LHCN-M2 (cell line): ENCODE results near the gene FAM117B. TPM values are rescaled to one million over a fixed set of nuclear protein-coding genes. Genes with fewer than 3 reads are reported as not detected.
A peak's percentile ranks its signal among the peaks of the same experiment; 100 is the strongest.
"Not testable (repeated sequence)": the region's sequence is repeated elsewhere in the genome, so short reads cannot be mapped to it uniquely, and the experiment has no call there.

ENCODE experiments used
- DNase-seq: peaks from one replicate; pipeline ENCODE4 v3.0.0-alpha.2; 2012; ENCODE audit warnings: low read depth
- total RNA-seq: library from RNA; depleted of rRNA; stranded (reverse); fragments of >200 nt; gene quantifications from 2 replicates; pipeline ENCODE4 v1.2.3, GENCODE V29; 2014

The FAM117B gene
- total RNA-seq, 1 experiment from 2014 or later: 0.63 TPM

DNA sequence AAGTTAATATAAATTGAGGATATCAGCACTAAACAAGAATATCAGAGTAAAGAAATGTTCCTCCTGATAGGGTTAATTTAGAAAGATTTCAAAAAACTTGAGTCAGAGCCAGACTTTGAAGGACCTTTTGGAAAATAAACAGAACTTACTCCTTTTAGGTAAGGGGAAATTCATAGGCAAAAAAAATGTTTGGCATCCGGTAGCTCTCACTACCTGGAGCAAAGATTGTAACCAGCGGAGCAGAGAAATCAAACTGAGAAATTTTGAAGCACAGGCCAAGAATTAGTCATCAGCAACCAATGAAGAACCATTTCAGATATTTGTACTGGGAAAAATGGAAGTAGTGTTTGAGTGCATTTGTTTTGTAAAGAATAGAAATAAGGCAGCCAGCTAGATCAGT, 123.8 kb downstream of the FAM117B start:
- no peak for DNase-seq

DNA sequence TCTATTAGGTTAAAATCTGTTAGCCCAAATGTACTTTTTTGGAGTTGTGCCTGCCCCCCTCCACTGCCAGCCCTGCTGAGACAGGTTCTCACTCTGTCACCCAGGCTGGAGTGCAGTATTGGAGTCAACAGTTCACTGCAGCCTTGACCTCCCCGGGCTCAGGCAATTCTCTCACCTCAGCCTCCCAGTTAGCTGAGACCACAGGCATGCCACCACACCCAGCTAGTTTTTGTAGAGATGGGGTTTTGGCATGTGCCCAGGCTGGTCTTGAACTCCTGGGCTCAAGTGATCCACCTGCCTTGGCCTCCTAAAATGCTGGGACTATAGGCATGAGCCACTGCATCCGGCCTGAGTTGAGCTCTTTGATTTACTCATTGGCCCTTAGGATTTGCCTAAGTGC, 126.1 kb downstream of the FAM117B start:
- DNase-seq: no peak

DNA sequence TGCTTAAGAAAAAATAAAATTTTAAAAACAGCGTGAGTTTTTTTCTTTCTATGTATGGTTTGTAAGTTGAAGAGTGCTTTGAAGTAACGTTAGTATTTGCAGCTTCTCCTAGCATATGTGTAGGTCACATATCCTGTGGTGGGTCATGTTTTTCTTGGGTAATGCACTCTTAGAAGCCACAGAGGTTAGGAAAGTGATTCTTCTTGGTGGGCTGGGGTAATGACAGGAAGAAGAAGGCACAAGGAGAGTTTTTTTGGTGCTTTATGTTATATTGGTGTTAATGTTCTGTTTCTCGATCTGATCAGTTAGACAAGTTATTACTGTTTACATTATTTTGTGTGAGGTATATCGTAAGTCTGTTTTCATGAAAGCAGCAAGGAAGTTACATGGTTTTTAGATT, 127.8 kb downstream of the FAM117B start:
- no peak for DNase-seq

DNA sequence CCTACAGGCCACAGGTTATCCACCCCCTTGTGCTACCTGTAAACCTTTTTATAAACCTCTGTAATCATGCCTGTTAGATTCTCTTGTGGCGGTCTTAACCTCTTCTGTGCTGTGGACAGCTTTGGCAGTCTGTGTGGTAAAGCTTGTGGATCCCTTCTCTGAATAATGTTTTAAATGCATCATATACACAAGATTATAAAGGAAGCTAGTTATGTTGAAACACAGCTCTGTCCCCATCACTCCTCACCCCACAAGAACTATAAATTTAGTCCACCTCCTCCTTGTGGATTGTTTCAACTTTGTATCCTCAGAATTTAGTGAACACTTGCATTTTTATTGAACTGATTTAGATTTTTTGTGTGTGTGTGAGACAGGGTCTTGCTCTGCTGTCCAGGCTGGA, 129.1 kb downstream of the FAM117B start:
- DNase-seq: no peak

DNA sequence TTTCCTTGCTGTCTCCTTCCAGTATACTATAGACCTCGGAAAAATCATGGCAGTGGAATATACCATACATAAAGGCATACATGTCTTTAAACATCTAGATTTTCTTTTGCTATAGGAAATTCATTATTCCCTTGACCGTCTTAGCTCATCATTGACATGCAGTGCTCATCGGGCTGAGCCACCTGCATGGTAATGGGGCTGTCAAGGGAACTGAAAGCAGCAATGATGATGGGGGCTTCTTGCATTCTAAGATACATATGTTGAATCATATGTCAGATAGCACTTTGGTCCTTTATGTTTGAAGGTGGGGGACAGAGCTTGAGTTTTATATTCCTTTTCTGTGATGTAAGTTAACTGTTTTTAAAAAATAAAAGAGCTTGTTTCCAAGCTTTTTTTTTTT, 130.2 kb downstream of the FAM117B start:
- DNase-seq: no peak

DNA sequence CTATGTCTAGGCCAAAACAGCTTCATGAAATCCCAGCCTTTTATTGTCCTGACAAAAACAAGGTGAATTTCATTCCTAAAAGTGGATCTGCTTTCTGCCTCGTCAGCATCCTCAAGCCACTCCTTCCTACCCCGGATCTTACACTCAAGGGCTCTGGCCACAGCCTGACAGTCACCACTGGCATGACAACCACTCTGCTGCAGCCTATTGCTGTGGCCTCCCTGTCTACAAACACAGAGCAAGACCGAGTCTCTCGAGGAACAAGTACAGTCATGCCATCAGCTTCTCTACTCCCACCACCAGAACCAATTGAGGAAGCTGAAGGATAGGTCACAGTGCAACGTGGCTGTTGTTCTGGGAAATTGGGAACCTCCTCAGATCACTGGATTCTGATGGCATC, 130.7 kb downstream of the FAM117B start:
- no peak for DNase-seq

DNA sequence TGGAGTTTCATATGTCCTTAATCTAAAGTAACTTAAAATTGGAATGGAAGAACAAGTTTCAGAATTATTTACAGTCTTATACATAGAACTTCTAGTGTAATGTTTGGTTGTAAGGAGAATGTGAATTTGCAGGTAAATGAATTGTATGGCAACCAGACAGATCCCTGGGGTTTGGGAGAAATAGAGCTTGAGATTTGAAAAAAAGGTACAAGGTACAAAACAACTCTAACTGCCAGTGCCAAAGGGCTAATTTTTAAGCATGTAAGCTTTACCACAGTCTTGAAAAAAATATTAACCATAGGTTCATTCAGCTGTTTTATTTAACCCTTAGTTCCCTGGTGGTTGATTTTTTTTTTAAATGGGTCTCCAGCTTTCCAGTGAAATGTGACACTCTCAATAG, 133.5 kb downstream of the FAM117B start:
- no peak for DNase-seq

DNA sequence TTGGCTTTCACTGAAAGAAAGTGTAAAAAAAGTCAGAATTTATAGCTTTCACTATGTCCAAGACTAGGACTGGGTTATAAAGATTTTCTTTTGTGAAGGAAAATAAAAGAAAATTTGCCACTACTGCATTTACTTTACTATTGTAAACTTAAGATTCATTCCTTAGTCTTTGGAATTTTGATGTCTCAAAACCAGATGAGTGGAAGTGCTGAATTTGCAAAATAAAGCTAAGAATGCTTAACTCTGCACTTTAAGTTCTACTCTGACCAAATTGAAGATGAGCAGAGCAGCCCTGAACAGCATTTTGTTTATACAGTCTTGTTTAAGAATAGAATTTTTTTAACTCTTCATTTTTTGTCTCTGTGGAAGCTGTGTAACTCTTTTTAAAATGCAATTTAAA, 134.4 kb downstream of the FAM117B start:
- DNase-seq: no peak

DNA sequence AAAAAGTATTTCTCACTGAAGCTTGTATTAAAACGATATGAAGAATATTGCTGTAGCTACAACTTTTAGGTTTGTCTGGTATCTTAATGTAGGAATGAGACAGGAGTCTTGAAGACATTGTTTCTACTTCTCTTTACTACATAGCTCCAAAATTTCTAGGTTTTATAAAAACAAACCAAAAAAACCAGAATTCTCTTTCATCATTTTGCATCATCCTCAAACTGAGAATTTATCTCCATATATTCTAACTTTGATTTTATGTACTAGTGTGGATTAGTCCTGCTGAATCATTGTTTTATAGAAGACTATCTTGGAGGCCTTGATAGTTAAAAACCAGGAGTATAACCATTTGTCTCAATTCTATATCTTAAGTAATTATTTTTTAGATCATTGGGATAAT, 136.6 kb downstream of the FAM117B start:
- no peak for DNase-seq

DNA sequence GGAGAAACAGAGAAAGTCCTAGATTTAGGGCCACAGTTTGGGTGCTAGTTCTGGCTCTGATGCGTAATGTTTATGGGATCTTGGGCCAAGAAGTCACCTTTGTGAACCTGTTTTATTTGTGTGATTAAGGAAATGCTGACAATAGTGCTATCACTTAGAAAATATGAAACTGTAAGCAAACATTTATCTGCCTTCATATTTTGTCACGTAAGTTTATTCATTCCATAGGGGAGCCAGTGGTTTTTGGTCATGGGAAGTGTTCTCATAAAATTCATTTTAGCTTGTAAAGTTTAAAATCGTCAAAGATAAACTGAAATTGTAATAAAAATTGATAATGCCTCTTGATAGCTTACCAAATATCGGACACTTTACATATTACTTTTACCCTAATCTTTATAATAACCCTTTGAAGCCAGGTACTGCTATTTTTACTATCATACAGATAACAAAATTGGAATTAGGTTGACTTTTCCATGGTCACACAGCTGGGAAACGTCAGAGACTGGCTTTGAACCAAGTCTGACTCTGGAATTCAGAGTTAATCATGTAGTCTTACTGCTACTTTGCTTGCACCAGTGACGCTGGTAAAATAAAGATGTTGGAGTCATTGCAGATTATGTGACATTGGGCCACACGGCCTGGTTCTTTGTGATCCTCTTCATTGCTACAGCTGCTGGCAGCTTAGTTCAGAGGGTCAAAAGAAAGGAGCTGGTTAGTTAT, 137.1 kb downstream of the FAM117B start:
- DNase-seq: no peak

DNA sequence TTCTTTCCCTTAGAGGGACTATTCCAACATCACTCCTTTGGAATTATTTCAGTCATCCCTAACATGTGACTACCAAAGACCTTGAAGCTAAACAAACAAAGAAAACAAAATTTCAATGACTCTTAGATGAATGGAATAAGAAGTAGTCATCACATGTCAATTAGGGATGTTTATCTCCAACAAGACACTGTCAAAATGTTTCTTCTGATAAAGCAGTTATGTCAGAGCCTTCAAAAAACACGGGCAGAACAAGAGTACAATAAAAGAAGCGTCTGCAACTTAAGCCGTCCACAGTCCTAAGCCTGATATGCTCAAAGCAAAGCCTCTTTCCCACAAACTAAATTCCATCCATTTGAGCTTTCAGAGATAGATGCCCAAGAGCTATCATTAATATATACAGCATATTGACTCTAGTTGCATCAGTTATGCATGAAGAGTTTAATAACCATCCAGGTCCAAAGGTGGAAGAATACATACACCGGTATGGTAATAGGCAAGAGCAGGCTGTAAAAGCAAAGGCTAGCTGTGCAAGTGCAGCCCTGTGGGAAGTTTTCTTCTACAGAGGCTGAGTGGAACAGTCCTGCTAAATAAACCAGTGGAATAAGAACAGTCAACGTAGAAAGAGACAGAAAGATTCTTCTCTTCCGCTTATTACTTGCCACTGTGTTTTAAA, 138.7 kb downstream of the FAM117B start:
- no peak for DNase-seq

DNA sequence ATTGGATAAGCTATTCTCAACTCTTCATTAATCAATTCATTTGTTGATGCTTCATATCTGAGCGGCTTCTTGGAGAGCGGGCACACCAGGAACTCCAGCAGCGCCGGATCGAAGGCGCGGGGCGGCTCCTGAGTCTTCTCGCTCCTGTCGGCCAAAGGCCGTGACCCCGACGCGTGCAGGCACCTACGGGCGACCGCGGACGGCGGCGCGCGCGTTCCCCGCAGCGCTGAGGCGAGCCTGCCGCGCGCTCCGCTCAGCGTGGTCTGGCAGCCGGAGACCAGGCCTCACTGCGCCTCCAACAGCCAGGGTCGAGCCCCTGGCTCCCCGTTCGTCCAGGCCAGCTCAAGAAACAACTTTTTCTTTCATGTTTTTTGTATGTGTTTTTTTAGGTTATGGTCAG, 139.3 kb downstream of the FAM117B start:
- no peak for DNase-seq

DNA sequence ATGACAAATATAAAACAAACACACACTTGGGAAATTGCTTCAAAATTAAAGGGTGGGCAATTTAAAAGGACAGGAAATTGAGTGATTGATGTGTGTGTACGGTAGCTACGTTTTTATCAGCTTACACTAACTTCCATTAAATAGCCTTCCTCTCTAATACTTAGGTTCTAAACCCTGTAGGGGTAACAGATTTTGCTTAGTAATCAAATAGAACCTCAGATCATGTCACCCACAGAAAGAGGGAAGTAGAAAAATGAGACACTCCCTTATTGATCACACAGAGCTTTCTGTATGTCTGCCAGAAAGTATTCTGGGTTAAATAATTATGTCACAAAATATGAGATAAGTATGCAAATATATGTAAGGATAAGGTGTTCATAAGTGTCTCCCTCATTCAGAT, 143.4 kb downstream of the FAM117B start:
- no peak for DNase-seq

DNA sequence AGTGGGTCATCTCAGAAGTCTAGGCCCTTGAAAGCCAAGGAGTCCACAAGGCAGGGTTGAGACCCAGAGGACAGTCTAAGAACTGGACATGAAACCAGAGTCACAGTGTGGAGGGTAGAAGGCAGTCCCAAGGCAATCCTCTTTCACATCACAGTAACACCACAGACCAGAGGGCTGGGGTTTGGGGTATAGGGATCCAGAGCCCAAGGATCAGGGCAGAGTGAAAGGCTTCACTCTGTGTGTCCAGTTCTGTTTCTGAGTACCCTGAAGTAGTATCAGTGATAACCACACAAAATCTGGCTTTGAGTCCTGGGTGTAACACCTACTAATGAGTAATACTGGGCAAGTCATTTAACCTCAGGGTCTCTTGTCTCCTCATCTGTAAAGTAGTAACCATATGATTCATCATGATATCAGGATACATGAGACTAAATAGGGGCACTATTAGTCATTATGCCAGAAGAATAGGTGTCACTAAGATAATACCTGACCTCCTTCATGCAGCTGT, 145.8 kb downstream of the FAM117B start:
- DNase-seq: peak; percentile 86

DNA sequence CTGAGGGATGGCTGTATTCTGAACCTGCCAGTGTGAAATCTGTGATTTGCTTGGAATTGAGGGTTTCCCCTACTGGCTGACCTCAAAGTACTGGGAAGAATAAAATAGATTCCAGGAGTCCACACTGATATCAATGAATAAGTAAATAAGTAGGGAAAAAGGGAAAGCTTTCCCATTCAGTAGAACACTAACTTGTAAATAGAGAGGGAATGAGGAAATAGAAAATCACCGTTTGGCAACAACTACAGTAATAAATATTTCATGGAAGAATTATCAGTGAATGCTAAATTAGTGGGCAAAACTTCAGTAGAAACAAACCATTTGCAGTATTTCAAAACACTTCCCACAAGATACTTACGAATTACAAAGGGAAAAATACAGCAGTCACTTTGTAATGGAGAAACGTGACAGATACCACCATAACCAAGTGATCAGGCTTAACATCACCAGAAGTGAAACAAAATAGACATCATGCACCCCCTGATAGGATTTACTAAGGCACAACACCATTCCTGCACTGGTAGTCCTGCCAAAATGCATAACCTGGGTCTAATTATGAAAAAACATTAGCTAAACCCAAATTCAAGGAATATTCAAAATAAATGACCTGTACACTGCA, 148.3 kb downstream of the FAM117B start:
- no peak for DNase-seq

DNA sequence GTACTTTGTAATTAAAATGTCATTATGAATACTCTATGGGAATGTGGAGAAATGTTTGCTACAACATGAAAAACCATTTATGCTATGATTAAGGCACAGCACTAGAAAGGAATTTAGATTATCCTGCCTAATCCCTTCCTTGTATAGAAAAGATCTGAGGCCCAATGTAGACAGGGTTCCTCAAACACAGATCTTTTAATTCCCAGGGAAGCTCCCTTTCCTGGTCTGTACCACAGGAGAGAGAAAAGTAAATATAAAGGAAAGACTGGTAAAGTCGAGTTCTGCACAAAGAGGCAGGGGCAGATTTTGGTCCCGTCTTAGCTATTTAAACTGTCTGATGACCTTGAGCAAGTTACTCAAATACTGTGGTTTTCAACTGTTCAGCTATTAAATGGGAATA, 152.1 kb downstream of the FAM117B start:
- DNase-seq: no peak

DNA sequence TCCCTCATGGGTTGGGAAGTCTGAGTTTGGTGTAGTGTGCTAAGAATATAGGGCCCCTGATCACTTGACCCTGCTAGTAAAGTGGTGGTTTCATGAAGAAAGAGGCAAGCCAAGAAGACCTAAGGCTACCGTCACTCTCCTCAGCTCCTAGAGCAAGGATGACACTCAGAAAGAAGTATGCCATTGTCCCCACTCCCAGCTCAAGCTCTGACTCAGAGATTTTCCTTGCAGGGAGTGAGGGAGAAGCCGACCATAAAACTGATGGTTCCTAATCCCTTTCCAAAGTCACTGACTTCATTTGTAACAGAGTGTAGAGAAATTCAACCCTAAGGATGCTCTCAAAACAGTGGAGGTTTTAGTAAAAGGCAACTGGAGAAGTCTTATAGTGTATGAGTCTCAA, 155.9 kb downstream of the FAM117B start:
- DNase-seq: no peak

DNA sequence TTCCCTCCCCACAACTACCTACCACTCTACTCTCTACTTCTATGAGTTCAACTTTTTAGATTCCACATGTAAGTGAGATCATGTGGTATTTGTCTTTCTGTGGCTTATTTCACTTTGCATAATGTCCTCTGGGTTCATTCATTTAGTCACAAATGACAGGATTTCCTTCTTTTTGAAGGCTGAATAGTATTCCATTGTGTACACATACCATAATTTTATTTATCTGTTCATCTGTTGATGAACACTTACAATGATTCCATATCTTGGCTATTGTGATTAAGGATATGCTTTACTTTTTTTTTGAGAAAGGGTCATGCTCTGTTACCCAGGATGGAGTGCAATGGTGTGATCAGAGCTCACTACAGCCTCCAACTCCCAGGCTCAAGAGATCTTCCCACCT, 163.2 kb downstream of the FAM117B start:
- DNase-seq: no peak

DNA sequence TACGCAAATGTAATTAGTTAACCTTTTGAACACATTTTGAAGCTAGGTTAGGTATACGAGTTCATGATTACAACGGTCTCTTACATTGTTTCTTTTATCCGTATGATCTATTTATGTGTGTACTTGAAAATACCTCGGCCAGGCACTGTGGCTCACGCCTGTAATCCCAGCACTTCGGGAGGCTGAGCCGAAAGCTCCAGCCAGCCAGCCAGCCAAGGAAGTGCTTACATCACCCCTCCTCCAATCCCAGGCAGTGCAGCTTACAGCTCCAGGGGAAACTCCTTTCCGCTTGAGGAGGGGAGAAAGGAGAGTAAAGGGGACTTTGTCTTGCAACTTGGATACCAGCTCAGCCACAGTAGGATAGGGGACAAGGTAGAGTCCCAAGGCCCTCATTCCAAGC, 171.1 kb downstream of the FAM117B start:
- not testable (repeated sequence) for DNase-seq

DNA sequence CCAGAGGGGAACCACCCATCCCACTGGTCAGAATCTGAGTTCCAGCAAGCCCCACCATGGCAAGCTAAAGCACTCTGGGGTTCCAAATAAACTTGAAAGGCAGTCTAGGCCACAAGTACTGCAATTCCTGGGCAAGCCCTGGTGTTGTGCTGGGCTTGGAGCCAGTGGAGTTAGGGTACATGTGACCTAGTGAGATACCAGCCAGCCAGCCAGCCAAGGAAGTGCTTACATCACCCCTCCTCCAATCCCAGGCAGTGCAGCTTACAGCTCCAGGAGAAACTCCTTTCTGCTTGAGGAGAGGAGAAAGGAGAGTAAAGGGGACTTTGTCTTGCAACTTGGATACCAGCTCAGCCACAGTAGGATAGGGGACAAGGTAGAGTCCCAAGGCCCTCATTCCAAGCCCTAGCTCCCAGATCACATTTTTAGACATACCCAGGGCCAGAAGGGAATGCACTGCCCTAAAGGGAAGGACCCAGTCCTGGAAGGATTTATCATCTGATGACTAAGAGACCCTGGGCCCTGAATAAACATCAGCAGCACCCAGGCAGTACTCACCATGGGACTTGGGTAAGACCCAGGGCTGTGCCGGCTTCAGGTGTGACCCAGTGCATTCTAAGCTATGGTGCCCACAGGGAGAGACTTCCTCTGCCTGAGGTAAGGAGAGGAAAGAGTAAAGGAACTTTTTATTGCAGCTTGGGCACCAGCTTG, 172.8 kb downstream of the FAM117B start:
- DNase-seq: peak; percentile 64

DNA sequence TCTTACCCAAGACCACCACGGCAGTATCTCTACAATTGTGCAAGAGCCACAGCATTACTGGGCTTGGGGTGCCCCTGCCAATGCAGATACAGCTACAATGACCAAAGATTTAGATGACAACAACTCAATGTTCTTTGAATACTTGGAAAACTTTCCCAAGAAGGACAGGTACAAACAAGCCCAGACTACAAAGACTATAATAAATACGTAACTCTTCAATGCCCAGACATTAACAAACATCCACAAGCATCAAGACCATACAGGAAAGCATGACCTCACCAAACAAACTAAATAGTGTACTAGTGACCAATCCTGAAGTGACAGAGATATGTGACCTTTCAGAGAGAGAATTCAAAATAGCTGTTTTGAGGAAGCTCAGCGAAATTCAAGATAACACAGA, 174.0 kb downstream of the FAM117B start:
- no peak for DNase-seq

DNA sequence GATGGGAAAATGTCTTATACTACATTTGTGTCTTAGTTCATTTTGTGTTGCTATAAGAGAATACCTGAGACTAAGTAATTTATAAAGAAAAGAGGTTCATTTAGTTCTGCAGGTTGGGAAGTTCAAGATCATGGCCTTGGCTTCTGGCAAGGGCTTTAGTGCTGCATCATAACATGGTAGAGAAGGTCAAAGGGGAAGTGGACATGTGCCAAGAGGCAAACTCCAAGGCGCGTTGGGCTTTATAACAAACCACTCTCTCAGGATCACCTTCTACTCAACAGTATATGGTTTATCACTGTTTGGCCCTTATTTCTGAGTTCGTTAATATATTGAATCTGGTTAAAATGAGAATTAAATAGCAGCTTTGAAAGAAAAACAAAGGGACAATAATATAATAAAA, 178.6 kb downstream of the FAM117B start:
- DNase-seq: no peak
